RWPE2 (cell line): ENCODE results near the gene PLEKHM1.

Source experiments
- ATAC-seq: fragments of 200-7000 bp; cut with Tn5 transposase; 3 replicates; pipeline ENCODE4 v1.9.1; 2021; ENCODE audit warnings: low read depth
- DNase-seq: peaks from one replicate; pipeline ENCODE4 v3.0.0-alpha.2; 2020; ENCODE audit warnings: low spot score
- H3K27ac ChIP-seq: fragments of 450-650 bp; 2 replicates; pipeline ENCODE4 v1.5.1; 2017; ENCODE audit warnings: mild to moderate bottlenecking; ENCODE audit not compliant: poor library complexity, severe bottlenecking
- H3K27me3 ChIP-seq: fragments of 250-450 bp; sonication (Bioruptor Pico); 2 replicates; pipeline ENCODE4 v1.5.1; 2021; ENCODE audit warnings: mild to moderate bottlenecking, moderate library complexity; ENCODE audit not compliant: insufficient read depth, poor library complexity, severe bottlenecking
- H3K36me3 ChIP-seq: fragments of 250-450 bp; sonication (Bioruptor Pico); 2 replicates; pipeline ENCODE4 v1.5.1; 2020; ENCODE audit warnings: low read depth, mild to moderate bottlenecking, moderate library complexity
- H3K4me1 ChIP-seq: fragments of 250-450 bp; sonication (Bioruptor Pico); 2 replicates; pipeline ENCODE4 v1.5.1; 2021; ENCODE audit warnings: mild to moderate bottlenecking, moderate library complexity; ENCODE audit not compliant: insufficient read depth, poor library complexity, severe bottlenecking
- H3K4me3 ChIP-seq: fragments of 250-450 bp; sonication (Bioruptor Pico); 2 replicates; pipeline ENCODE4 v1.5.1; 2021; ENCODE audit warnings: mild to moderate bottlenecking, moderate library complexity; ENCODE audit not compliant: severe bottlenecking
- H3K9me3 ChIP-seq: fragments of 250-450 bp; sonication (Bioruptor Pico); 2 replicates; pipeline ENCODE4 v1.5.1; 2021; ENCODE audit warnings: mild to moderate bottlenecking, moderate library complexity; ENCODE audit not compliant: severe bottlenecking
- CTCF ChIP-seq: fragments of 450-650 bp; IDR thresholded peaks from one replicate; pipeline ENCODE4 v1.5.1; 2017; ENCODE audit warnings: mild to moderate bottlenecking, moderate library complexity; ENCODE audit not compliant: poor library complexity, severe bottlenecking

Gene PLEKHM1

GRCh38 chr17:45427181-45427835, 63.2 kb downstream of the PLEKHM1 start:
- no peak for TF ChIP-seq CTCF
- Histone ChIP-seq H3K27me3 (no peaks in the 10 kb centered on the region), H3K27ac (no peak overlapping the region), H3K36me3 (no peaks in the 10 kb centered on the region; the same call in 1 of the 2 replicates), H3K4me3 (no peak overlapping the region), H3K4me1 (no peaks in the 10 kb centered on the region), H3K9me3 (no peaks in the 10 kb centered on the region)
- no peak for DNase-seq
- no peak for ATAC-seq

GRCh38 chr17:45426561-45426960, 64.0 kb downstream of the PLEKHM1 start:
- Histone ChIP-seq H3K9me3 (no peaks in the 10 kb centered on the region), H3K27me3 (no peaks in the 10 kb centered on the region), H3K4me1 (no peaks in the 10 kb centered on the region), H3K27ac (no peak overlapping the region), H3K36me3 (no peaks in the 10 kb centered on the region; the same call in 1 of the 2 replicates), H3K4me3 (no peak overlapping the region)
- DNase-seq (no peak), ATAC-seq (no peak)
- TF ChIP-seq CTCF, result no peak

GRCh38 chr17:45425984-45426413, 64.5 kb downstream of the PLEKHM1 start:
- peak overlapping the region; percentile 66 for H3K27ac ChIP-seq
- H3K4me3 ChIP-seq, result no peak overlapping the region
- H3K9me3 ChIP-seq, result no peaks in the 10 kb centered on the region
- H3K4me1 ChIP-seq, result no peaks in the 10 kb centered on the region
- ATAC-seq, result no peak
- H3K27me3 ChIP-seq, result no peaks in the 10 kb centered on the region
- TF ChIP-seq CTCF, result no peak
- DNase-seq, result no peak
- no peaks in the 10 kb centered on the region; the same call in 1 of the 2 replicates for H3K36me3 ChIP-seq

- peak; percentile 56 for TF ChIP-seq CTCF
- DNase-seq, result peak; percentile 92
- Histone ChIP-seq H3K4me3 (peak overlapping the region; percentile 41), H3K27me3 (no peaks in the 10 kb centered on the region), H3K36me3 (no peaks in the 10 kb centered on the region; the same call in 1 of the 2 replicates), H3K4me1 (no peaks in the 10 kb centered on the region), H3K9me3 (no peaks in the 10 kb centered on the region), H3K27ac (peak overlapping the region; percentile 66)
- peak; percentile 89 for ATAC-seq
Observed at GRCh38 chr17:45425125-45425983, 65.2 kb downstream of the PLEKHM1 start.
